WTC11 (cell line): ENCODE measurements around the gene ZNF700.
"Not testable (repeated sequence)": the region's sequence is repeated elsewhere in the genome, so short reads cannot be mapped to it uniquely, and the experiment has no call there.

Experiments
- CREM ChIP-seq: sonication (generic); formaldehyde crosslinking; IDR thresholded peaks from 2 replicates; pipeline ENCODE4 v1.8.1; 2022; ENCODE audit warnings: mild to moderate bottlenecking, missing genetic modification reagents, moderate library complexity
- ELF4 ChIP-seq: sonication (generic); formaldehyde crosslinking; IDR thresholded peaks from 2 replicates; pipeline ENCODE4 v1.8.1; 2022; ENCODE audit warnings: low read depth, mild to moderate bottlenecking, moderate library complexity, missing genetic modification reagents
- JUN ChIP-seq: sonication (generic); formaldehyde crosslinking; IDR thresholded peaks from 2 replicates; pipeline ENCODE4 v1.8.0; 2023; ENCODE audit warnings: mild to moderate bottlenecking, missing genetic modification reagents
- NR2C2 ChIP-seq: sonication (generic); formaldehyde crosslinking; IDR thresholded peaks from 2 replicates; pipeline ENCODE4 v1.8.0; 2022; ENCODE audit warnings: mild to moderate bottlenecking, missing genetic modification reagents
- NR3C1 ChIP-seq: sonication (generic); formaldehyde crosslinking; conservative IDR thresholded peaks from 2 replicates; pipeline ENCODE4 v1.8.1; 2023; ENCODE audit warnings: low read depth, mild to moderate bottlenecking, missing genetic modification reagents
- TF ChIP-seq, protein P1 (sequence below): sonication (generic); formaldehyde crosslinking; IDR thresholded peaks from 2 replicates; pipeline ENCODE4 v1.8.0; 2022; ENCODE audit warnings: mild to moderate bottlenecking, missing genetic modification reagents
- TF ChIP-seq, protein P2 (sequence below): fragments of 200-600 bp; IDR thresholded peaks from 2 replicates; pipeline ENCODE4 v1.8.0; 2022; ENCODE audit warnings: antibody characterized with exemption
- TF ChIP-seq, protein P3 (sequence below): fragments of 250-450 bp; sonication (Bioruptor Pico); conservative IDR thresholded peaks from 2 replicates; pipeline ENCODE4 v1.9.0; 2021; ENCODE audit warnings: mild to moderate bottlenecking

DNA sequence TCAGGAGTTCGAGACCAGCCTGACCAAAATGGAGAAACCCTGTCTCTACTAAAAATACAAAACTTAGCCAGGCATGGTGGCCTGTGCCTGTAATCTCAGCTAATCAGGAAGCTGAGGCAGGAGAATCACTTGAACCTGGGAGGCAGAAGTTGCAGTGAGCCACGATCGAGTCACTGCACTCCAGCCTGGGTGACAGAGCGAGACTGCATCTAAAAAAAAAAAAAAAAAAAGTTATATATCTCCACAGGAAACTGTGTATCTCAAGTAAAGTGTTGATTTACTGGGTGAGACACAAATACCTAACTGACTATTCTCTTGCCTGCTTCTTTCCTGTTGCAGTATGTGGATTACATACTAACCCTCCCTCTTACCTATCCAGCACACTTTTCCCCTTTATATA is 67.0 kb downstream of the ZNF700 start:
- TF ChIP-seq ELF4, NR2C2, NR3C1, CREM, JUN (CRISPR knock-in tag): not testable (repeated sequence)
- TF ChIP-seq, protein P1, sequence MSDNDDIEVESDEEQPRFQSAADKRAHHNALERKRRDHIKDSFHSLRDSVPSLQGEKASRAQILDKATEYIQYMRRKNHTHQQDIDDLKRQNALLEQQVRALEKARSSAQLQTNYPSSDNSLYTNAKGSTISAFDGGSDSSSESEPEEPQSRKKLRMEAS (CRISPR knock-in tag), result not testable (repeated sequence)
- TF ChIP-seq, protein P2, sequence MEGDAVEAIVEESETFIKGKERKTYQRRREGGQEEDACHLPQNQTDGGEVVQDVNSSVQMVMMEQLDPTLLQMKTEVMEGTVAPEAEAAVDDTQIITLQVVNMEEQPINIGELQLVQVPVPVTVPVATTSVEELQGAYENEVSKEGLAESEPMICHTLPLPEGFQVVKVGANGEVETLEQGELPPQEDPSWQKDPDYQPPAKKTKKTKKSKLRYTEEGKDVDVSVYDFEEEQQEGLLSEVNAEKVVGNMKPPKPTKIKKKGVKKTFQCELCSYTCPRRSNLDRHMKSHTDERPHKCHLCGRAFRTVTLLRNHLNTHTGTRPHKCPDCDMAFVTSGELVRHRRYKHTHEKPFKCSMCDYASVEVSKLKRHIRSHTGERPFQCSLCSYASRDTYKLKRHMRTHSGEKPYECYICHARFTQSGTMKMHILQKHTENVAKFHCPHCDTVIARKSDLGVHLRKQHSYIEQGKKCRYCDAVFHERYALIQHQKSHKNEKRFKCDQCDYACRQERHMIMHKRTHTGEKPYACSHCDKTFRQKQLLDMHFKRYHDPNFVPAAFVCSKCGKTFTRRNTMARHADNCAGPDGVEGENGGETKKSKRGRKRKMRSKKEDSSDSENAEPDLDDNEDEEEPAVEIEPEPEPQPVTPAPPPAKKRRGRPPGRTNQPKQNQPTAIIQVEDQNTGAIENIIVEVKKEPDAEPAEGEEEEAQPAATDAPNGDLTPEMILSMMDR, result not testable (repeated sequence)
- TF ChIP-seq, protein P3, sequence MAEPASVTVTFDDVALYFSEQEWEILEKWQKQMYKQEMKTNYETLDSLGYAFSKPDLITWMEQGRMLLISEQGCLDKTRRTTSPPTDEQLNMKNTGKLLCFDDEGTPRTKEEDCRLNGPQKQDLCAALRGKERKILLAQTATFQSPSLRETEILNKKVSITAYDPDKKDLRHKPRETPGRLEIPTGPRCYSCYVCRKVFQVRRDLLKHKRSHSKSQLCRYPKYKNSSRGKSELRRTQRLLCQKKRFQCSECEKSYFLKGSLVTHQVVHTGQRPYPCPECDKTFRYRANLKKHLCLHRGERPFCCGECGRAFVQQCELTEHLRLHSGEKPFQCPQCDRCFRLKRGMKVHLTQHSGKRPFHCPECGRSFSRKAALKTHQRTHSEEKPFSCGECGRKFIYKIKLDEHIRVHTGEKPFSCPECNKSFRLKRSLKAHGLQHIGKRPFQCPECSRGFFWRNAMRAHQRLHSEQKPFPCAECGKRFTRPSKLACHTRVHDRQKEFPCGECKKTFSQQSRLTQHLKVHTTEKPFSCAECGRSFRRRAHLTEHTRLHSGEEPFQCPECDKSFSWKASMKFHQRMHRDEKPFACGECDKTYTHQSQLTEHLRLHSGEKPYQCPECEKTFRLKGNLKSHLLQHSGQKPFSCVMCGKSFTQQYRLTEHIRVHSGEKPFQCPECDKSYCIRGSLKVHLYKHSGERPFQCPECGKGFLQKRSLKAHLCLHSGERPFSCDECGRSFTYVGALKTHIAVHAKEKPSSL (CRISPR knock-in tag), result not testable (repeated sequence)
